OCI-M2 (cell line): Measurements from ENCODE around the gene PPIL6.
A peak's percentile ranks its signal among the peaks of the same experiment; 100 is the strongest.
"Not testable (repeated sequence)": the region's sequence is repeated elsewhere in the genome, so short reads cannot be mapped to it uniquely, and the experiment has no call there.

ENCODE experiments used
- DNase-seq: peaks from one replicate; lab custom pipeline; 2025; ENCODE audit not compliant: unreplicated experiment; lab: John Stamatoyannopoulos, UW

The PPIL6 gene

GRCh38 chr6:109369728-109370127 is 70.7 kb downstream of the PPIL6 start:
- DNase-seq: no peak

GRCh38 chr6:109364382-109365078 is 75.9 kb downstream of the PPIL6 start:
- DNase-seq: not testable (repeated sequence)

- DNase-seq: no peak
Measured at GRCh38 chr6:109363753-109364152, 76.7 kb downstream of the PPIL6 start.

- DNase-seq: no peak
Measured at GRCh38 chr6:109362102-109362884, 78.1 kb downstream of the PPIL6 start.

GRCh38 chr6:109360791-109361190 is 79.6 kb downstream of the PPIL6 start:
- no peak for DNase-seq

- no peak for DNase-seq
Measured at GRCh38 chr6:109360281-109360680, 80.1 kb downstream of the PPIL6 start.

- DNase-seq: no peak
Measured at GRCh38 chr6:109359248-109359647, 81.2 kb downstream of the PPIL6 start.

- no peak for DNase-seq
Measured at GRCh38 chr6:109358204-109358603, 82.2 kb downstream of the PPIL6 start.

GRCh38 chr6:109356237-109356636 is 84.2 kb downstream of the PPIL6 start:
- no peak for DNase-seq

- DNase-seq: no peak
Measured at GRCh38 chr6:109351231-109352130, 88.9 kb downstream of the PPIL6 start.

- DNase-seq: no peak
Measured at GRCh38 chr6:109349419-109349987, 90.9 kb downstream of the PPIL6 start.

- no peak for DNase-seq
Measured at GRCh38 chr6:109348226-109348625, 92.2 kb downstream of the PPIL6 start.

- DNase-seq: no peak
Measured at GRCh38 chr6:109347779-109348178, 92.6 kb downstream of the PPIL6 start.

GRCh38 chr6:109345986-109346385 is 94.4 kb downstream of the PPIL6 start:
- no peak for DNase-seq

- DNase-seq: no peak
Measured at GRCh38 chr6:109344226-109344625, 96.2 kb downstream of the PPIL6 start.

GRCh38 chr6:109343518-109343917 is 96.9 kb downstream of the PPIL6 start:
- no peak for DNase-seq

- DNase-seq: no peak
Measured at GRCh38 chr6:109342911-109343310, 97.5 kb downstream of the PPIL6 start.

- DNase-seq: peak; percentile 22
Measured at GRCh38 chr6:109342506-109342905, 97.9 kb downstream of the PPIL6 start.

- DNase-seq: no peak
Measured at GRCh38 chr6:109340811-109341210, 99.6 kb downstream of the PPIL6 start.
